Caco-2 (cell line): ENCODE results near the gene ETHE1. TPM values are rescaled to one million over a fixed set of nuclear protein-coding genes. Genes with fewer than 3 reads are reported as not detected.
A peak's percentile ranks its signal among the peaks of the same experiment; 100 is the strongest.

Experiments used
- BruUV-seq: library from RNA; stranded (reverse); fragments of 400-500 nt; replicated peaks from 2 replicates; lab custom pipeline; 2021; lab: Mats Ljungman, UMichigan
- CTCF ChIA-PET: fragments of 300-600 bp; sonication (Branson Sonifier 250); formaldehyde crosslinking; loops from one replicate; lab custom pipeline; 2022; ENCODE audit warnings: antibody characterized with exemption; lab: Charles Lee
- POLR2A ChIA-PET: fragments of 300-600 bp; sonication (Branson Sonifier 250); formaldehyde crosslinking; loops from one replicate; lab custom pipeline; 2022; ENCODE audit warnings: antibody characterized with exemption; lab: Charles Lee
- DNase-seq, 2 experiments: peaks; one replicate each; pipeline versions ENCODE4 v3.0.0 to v3.0.0-alpha.2; 2020 to 2022
- H3K27me3 ChIP-seq: replicated peaks from 2 replicates; pipeline ENCODE4 v1.6.0; 2011; ENCODE audit warnings: low read length; ENCODE audit not compliant: control insufficient read depth, insufficient read depth
- H3K36me3 ChIP-seq: 2 replicates; pipeline ENCODE4 v1.5.1; 2011; ENCODE audit warnings: low read length; ENCODE audit not compliant: control insufficient read depth, insufficient read depth
- H3K4me1 ChIP-seq: fragments of 250-450 bp; sonication (Bioruptor Pico); 2 replicates; pipeline ENCODE4 v1.5.1; 2020; ENCODE audit warnings: mild to moderate bottlenecking
- H3K4me3 ChIP-seq: 2 replicates; pipeline ENCODE4 v1.5.1; 2011; ENCODE audit warnings: low read depth, mild to moderate bottlenecking, control low read depth, low read length
- H3K9me3 ChIP-seq: fragments of 250-450 bp; sonication (Bioruptor Pico); 2 replicates; pipeline ENCODE4 v1.5.1; 2020; ENCODE audit warnings: mild to moderate bottlenecking, moderate library complexity
- H3K27ac Mint-ChIP-seq: one replicate; pipeline ENCODE4 v1.8.0; 2022; ENCODE audit warnings: mixed read lengths; ENCODE audit not compliant: unreplicated experiment
- H3K27me3 Mint-ChIP-seq: one replicate; pipeline ENCODE4 v1.8.0; 2022; ENCODE audit warnings: mixed read lengths; ENCODE audit not compliant: insufficient read depth, unreplicated experiment
- H3K36me3 Mint-ChIP-seq: one replicate; pipeline ENCODE4 v1.8.0; 2022; ENCODE audit warnings: mild to moderate bottlenecking, mixed read lengths; ENCODE audit not compliant: insufficient read depth, unreplicated experiment
- H3K4me1 Mint-ChIP-seq: one replicate; pipeline ENCODE4 v1.8.0; 2022; ENCODE audit warnings: low read depth, mixed read lengths; ENCODE audit not compliant: unreplicated experiment
- H3K4me3 Mint-ChIP-seq: one replicate; pipeline ENCODE4 v1.8.0; 2022; ENCODE audit warnings: mild to moderate bottlenecking, moderate library complexity, mixed read lengths; ENCODE audit not compliant: unreplicated experiment
- H3K9me3 Mint-ChIP-seq: one replicate; pipeline ENCODE4 v1.8.0; 2022; ENCODE audit warnings: mixed read lengths; ENCODE audit not compliant: unreplicated experiment
- CTCF ChIP-seq, 2 experiments: fragments of 200-600 bp in 1 of 2; IDR thresholded peaks; 1 replicate in 1 of 2; 2 replicates in 1 of 2; pipeline versions ENCODE4 v1.5.1 to v1.8.0; 2011 to 2022; ENCODE audit warnings: antibody characterized with exemption in 1 of 2, control low read depth in 1 of 2, inconsistent platforms in 1 of 2, low read depth in 1 of 2, low read length in 1 of 2, mild to moderate bottlenecking in 1 of 2, moderate library complexity in 1 of 2; ENCODE audit not compliant: insufficient read depth in 1 of 2, severe bottlenecking in 1 of 2, unreplicated experiment in 1 of 2
- intact Hi-C: fragments of 100-400 bp; cut with micrococcal nuclease; formaldehyde crosslinking; loops from one replicate; pipeline ENCODE4 v1.10.0; 2022; ENCODE audit not compliant: unreplicated experiment
- total RNA-seq: library from RNA; stranded (reverse); gene quantifications from 2 replicates; pipeline ENCODE4 v1.2.3, GENCODE V29; 2022

Gene ETHE1
- total RNA-seq, 1 experiment from 2014 or later: 39.6 TPM

DNA sequence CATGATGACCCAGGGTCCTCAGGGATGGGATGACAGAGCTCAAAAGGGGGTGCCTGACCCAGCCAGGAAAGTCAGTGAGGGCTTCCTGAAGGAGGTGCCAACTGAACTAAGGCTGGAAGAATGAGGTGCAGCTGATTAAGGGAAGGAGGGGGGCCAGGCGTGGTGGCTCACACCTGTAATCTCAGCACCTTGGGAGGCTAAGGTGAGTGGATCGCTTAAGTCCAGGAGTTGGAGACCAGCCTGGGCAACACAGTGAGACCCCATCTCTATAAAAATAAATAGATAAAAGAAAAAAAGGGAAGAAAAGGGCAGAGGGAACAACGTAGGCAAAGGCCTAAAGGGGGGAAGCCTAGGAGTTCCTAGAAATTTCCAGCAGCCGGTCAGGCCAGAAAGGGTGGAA is 52.5 kb downstream of the ETHE1 start:
- peaks cover 6% of the 10 kb centered on the region for H3K4me1 Mint-ChIP-seq
- H3K4me3 Mint-ChIP-seq: peak overlapping the region; percentile 89
- H3K4me1 ChIP-seq: peaks cover 14% of the 10 kb centered on the region
- no peaks in the 10 kb centered on the region for H3K27me3 Mint-ChIP-seq
- intact Hi-C loops: no loop called here
- ChIA-PET CTCF (interaction anchor here (0.9 to 1.6 kb wide), 4 partner anchors 11 to 120 kb away, joined by 3 to 6 read pairs (median 4); no protein-coding TSS in a partner anchor), POLR2A (interaction anchor here (0.6 to 1.0 kb wide), 3 partner anchors 10 to 50 kb away, joined by 3 to 5 read pairs (median 4); no protein-coding TSS in a partner anchor)
- peaks cover 19% of the 10 kb centered on the region for H3K36me3 Mint-ChIP-seq
- peak overlapping the region; percentile 95 for H3K27ac Mint-ChIP-seq
- BruUV-seq: no TSS peak
- H3K4me3 ChIP-seq: peak overlapping the region; percentile 30; the same call in 1 of the 2 replicates
- no peaks in the 10 kb centered on the region for H3K9me3 Mint-ChIP-seq
- no peak for DNase-seq
- TF ChIP-seq CTCF (IDR thresholded peaks at IDR 0.05; ENCODE audit: insufficient read depth in 1 of 2, low read depth in 1 of 2, low read length in 1 of 2, severe bottlenecking in 1 of 2, unreplicated experiment in 1 of 2): no peak
- H3K27me3 ChIP-seq: no peaks in the 10 kb centered on the region
- no peaks in the 10 kb centered on the region for H3K9me3 ChIP-seq
- no peaks in the 10 kb centered on the region for H3K36me3 ChIP-seq

- POLR2A ChIA-PET: no interaction called here
- Mint-ChIP-seq H3K36me3 (peaks cover 15% of the 10 kb centered on the region), H3K27ac (no peak overlapping the region), H3K4me1 (peaks cover 7% of the 10 kb centered on the region), H3K4me3 (no peak overlapping the region), H3K9me3 (no peaks in the 10 kb centered on the region), H3K27me3 (no peaks in the 10 kb centered on the region)
- intact Hi-C loops: no loop called here
- peaks cover 12% of the 10 kb centered on the region for H3K4me1 ChIP-seq
- H3K4me3 ChIP-seq: no peak overlapping the region
- TF ChIP-seq CTCF (IDR thresholded peaks at IDR 0.05; ENCODE audit: insufficient read depth in 1 of 2, low read depth in 1 of 2, low read length in 1 of 2, severe bottlenecking in 1 of 2, unreplicated experiment in 1 of 2): no peak
- CTCF ChIA-PET: no interaction called here
- H3K9me3 ChIP-seq: no peaks in the 10 kb centered on the region
- H3K27me3 ChIP-seq: no peaks in the 10 kb centered on the region
- H3K36me3 ChIP-seq: no peaks in the 10 kb centered on the region
- no TSS peak for BruUV-seq
- DNase-seq: no peak
These were observed 55.9 kb downstream of the ETHE1 start for GRCh38 chr19:43471091-43471490.

GRCh38 chr19:43470288-43470687 is 56.7 kb downstream of the ETHE1 start:
- Mint-ChIP-seq H3K4me3 (no peak overlapping the region), H3K9me3 (no peaks in the 10 kb centered on the region), H3K4me1 (peaks cover 8% of the 10 kb centered on the region), H3K27me3 (no peaks in the 10 kb centered on the region), H3K27ac (no peak overlapping the region), H3K36me3 (peaks cover 11% of the 10 kb centered on the region)
- H3K9me3 ChIP-seq: no peaks in the 10 kb centered on the region
- TF ChIP-seq CTCF (IDR thresholded peaks at IDR 0.05; ENCODE audit: insufficient read depth in 1 of 2, low read depth in 1 of 2, low read length in 1 of 2, severe bottlenecking in 1 of 2, unreplicated experiment in 1 of 2): no peak
- H3K36me3 ChIP-seq: no peaks in the 10 kb centered on the region
- CTCF ChIA-PET: no interaction called here
- H3K4me1 ChIP-seq: peaks cover 5% of the 10 kb centered on the region; the same call in 1 of the 2 replicates
- POLR2A ChIA-PET: no interaction called here
- no peaks in the 10 kb centered on the region for H3K27me3 ChIP-seq
- no peak overlapping the region for H3K4me3 ChIP-seq
- DNase-seq: no peak
- intact Hi-C loops: no loop called here
- no TSS peak for BruUV-seq
